Measurements from ENCODE around the gene EGLN2.
"Not testable (repeated sequence)": the region's sequence is repeated elsewhere in the genome, so short reads cannot be mapped to it uniquely, and the experiment has no call there.

GRCh38 chr19:40766385-40766784, 32.6 kb upstream of the EGLN2 start:
- not testable (repeated sequence) for TF ChIP-seq CTCF (IDR thresholded peaks at IDR 0.05; ENCODE audit: insufficient read depth, low read length); REST (IDR thresholded peaks at IDR 0.05; ENCODE audit: insufficient replicate concordance, low read depth)

Measured in HL-60 (cell line).